HuH-7.5 (cell line): ENCODE data around the gene DDT.
"Not testable (repeated sequence)": the region's sequence is repeated elsewhere in the genome, so short reads cannot be mapped to it uniquely, and the experiment has no call there.

Source experiments
- DNase-seq: peaks from one replicate; pipeline ENCODE4 v3.0.0; 2011; ENCODE audit warnings: low spot score

Gene DDT

DNA sequence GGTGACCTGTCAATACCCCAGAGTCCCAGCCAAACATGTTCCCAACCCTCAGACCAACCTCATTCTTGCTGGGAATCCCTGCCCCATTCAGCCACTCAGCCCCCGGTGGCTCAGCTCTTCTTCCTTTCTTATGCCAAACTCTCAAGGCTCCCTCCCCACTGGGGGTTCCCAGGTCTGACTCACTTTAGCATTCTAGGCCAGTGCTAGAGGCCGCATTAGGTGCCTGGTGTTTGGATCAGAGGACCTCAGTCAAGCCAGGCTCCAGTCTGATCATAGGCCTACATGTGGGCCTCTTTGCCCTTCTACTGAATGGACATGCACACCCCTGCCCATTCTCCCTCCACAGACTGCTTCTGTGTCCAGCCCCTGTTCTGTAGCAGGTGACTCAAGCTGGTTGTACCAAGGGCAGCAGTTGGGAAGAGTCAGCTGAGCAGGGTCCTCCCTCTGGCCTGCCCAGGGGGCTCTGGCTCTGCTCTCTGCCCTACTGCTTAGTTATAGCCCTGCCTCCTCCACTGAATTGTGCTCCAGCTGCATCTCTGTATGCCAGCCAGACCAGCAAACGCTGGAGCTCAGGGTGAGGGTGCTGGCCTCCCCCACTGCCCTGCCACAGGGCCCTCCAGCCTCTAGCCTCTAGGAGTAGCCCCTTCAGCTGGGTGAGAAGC is 15.5 kb upstream of the DDT start:
- DNase-seq = not testable (repeated sequence)

- not testable (repeated sequence) for DNase-seq
Observed at GRCh38 chr22:23986538-23987178, 12.4 kb upstream of the DDT start.

GRCh38 chr22:23986089-23986488 is 11.8 kb upstream of the DDT start:
- DNase-seq = not testable (repeated sequence)

- DNase-seq = no peak
Observed at GRCh38 chr22:23984430-23984829, 10.2 kb upstream of the DDT start.

DNA sequence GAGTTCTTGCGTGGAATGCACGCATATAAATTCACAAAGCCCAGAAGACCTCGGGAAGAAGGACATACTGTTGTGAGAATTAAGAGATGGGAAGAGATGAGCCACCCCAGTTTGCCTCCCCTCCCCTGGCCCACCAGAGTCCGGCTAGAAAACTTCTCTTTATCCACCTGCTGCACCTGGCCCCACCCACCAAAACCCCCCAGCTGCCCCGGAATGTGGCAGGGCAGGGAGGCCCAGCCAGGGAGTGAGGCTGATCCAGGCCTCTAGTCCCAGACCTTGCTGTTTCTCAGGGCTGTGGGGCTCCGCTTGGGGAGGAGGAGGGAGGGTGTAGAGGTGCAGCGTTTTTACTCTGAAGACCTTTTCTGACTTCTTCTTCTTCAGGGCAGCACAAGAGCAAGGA is 6.3 kb upstream of the DDT start:
- DNase-seq = not testable (repeated sequence)

GRCh38 chr22:23979557-23980240 is 5.5 kb upstream of the DDT start, which contains the start of gene GSTT2:
TSS of gene GSTT2 (plus strand) at chr22:23980134.
- DNase-seq = not testable (repeated sequence)

DNA sequence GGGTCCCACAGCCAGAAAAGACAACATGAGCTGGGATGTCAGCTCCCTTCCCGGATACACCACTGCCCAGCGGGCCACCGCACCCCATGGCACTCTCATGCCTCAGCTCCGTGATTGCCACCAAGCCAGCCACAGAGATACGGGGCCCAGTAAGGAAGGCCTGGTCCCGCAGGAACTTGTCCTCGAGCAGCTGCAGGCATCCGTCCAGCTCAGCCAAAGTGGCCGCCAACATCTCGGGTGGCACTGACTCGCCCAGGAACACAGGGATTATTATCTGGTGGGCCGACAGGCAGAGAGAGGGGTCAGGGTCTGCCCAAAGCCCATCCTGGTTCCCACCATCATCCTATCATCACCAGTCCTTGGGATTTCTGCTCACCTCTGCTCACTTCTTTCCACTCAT is 3.1 kb upstream of the DDT start:
- not testable (repeated sequence) for DNase-seq

DNA sequence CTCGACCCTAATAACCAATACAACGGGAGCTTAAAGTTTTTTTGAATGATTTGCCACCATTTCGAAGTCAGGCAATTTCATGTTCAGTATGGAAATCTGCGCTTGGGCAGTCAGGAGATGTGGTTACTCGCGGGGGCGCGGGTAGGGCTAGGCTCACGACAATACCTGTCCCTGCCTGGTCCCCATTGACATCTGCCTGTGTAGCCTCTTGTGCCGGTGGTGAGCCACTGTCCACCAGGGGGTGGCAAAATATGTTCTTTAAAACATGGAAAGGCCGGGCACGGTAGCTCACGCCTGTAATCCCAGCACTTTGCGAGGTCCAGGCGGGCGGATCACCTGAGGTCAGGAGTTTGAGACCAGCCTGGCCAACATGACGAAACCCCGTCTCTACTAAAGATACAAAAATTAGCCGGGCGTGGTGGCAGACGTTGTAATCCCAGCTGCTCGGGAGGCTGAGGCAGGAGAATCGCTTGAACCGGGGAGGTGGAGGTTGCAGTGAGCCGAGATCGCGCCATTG is 653 bp upstream of the DDT start:
- DNase-seq = not testable (repeated sequence)

DNA sequence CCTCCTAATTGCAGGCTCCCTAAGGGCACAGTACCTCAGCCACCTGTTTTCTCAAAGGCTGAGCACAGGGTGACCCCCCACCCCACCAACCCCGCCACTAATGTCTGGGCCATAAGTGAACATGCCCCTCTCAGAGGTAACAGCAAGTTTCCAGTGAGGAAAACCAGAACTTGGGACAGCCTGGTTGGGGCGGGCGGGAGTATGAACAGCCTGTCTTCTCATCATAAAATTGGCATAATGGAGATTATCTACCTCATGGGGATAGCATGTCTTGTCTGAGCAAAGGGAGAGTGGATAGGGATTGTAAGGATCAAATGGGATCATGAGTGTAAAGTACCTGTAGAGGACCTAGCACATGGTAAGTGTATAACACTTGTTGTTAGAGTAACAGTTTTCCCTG is 2.3 kb downstream of the DDT start:
- DNase-seq = not testable (repeated sequence)

GRCh38 chr22:23970816-23971486 is 3.3 kb downstream of the DDT start:
- no peak for DNase-seq

GRCh38 chr22:23970201-23970641 is 4.0 kb downstream of the DDT start:
- no peak for DNase-seq

DNA sequence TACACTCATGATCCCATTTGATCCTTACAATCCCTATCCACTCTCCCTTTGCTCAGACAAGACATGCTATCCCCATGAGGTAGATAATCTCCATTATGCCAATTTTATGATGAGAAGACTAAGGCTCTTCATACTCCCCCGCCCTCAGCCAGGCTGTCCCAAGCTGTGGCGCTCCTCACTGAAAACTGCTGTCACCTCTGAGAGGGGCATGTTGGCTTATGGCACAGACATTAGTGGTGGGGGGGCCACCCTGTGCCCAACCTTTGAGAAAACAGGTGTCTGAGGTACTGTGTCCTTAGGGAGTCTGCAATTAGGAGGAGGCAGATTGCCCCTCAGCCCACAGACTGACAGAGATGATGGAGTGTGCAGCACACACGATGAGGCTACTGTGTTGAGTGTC is 5.2 kb downstream of the DDT start:
- DNase-seq = no peak

GRCh38 chr22:23966568-23966967 is 7.7 kb downstream of the DDT start, which contains the start of gene DDTL:
TSS of gene DDTL (plus strand) at chr22:23966888. CDS start at chr22:23966915, 27 bp downstream.
- DNase-seq = not testable (repeated sequence)

GRCh38 chr22:23966094-23966493 is 8.1 kb downstream of the DDT start:
- not testable (repeated sequence) for DNase-seq

- DNase-seq = not testable (repeated sequence)
Observed at GRCh38 chr22:23961084-23961771, 13.0 kb downstream of the DDT start, which contains the start of gene GSTT2B. TSS of gene GSTT2B (minus strand) at chr22:23961195. CDS start at chr22:23961131, 64 bp downstream.

DNA sequence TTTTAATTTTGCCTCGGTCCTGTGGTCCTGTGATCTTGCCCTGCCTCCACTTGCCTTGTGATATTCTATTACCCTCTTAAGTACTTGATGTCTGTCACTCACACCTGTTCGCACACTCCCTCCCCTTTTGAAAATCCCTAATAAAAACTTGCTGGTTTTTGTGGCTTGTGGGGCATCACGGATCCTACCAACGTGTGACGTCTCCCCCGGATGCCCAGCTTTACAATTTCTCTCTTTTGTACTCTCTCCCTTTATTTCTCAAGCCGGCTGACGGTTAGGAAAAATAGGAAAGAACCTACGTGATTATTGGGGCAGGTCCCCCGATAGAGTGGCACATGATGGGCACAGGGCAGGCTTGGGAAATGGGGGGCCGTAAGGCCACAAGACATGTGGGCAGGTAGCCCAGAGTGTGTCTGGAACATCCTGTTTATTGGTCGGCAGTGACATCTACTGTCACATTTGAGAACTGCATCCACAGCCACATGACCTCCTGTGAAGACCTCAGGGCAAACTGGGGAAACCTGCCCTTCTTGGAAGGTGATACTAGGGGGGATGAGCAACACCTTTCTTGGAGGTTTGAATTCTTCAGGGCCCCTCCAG is 17.8 kb downstream of the DDT start:
- DNase-seq = not testable (repeated sequence)

GRCh38 chr22:23955886-23956285 is 18.4 kb downstream of the DDT start:
- DNase-seq = not testable (repeated sequence)

GRCh38 chr22:23954991-23955305 is 19.3 kb downstream of the DDT start:
- not testable (repeated sequence) for DNase-seq

DNA sequence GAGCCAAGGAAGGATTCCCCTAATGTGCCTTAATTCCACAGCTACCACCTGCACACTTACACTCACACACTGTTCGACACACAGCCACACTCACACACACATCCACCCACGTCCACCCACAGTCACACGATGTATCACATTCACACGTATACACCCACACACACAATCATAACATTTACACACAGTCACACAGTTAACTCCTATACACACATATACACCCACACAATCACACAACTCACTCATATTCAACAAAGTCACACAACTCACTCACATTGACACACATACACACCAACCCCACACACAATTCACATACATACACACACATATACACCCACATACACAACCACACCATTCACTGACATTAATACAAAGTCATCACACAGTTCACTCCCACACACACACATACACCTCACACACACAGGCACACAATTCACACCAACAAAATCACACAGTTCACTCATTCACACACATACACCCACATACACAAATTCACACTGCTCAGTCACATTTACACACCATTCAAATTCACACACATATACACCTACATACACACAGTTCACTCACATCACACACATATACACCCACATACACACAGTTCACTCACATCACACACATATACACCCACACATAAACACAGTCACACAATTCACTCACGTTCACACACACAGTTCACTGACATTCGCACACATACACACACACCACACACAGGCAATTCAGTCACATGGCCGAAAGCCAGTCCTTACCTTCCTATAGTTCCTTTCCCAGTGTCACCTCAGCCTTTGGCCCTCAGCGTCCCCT is 19.8 kb downstream of the DDT start:
- not testable (repeated sequence) for DNase-seq

- not testable (repeated sequence) for DNase-seq
Observed at GRCh38 chr22:23953485-23953884, 20.8 kb downstream of the DDT start.
